Cardiac fibroblast (primary cell): Measurements from ENCODE around the gene SERPINI1.
A peak's percentile ranks its signal among the peaks of the same experiment; 100 is the strongest.

Experiments used
- DNase-seq, 2 donors: peaks; one replicate each; pipeline versions ENCODE4 v3.0.0 to v3.0.0-alpha.2; 2010; ENCODE audit warnings: low read depth in 2 of 2
- H3K4me3 ChIP-seq, 2 donors: replicated peaks in 1 of 2; 1 replicate in 1 of 2; 2 replicates in 1 of 2; pipeline ENCODE4 v1.5.1; 2011; ENCODE audit warnings: low read depth in 2 of 2, low read length in 2 of 2, mild to moderate bottlenecking in 2 of 2, moderate library complexity in 1 of 2
- TF ChIP-seq, protein P1 (sequence below): IDR thresholded peaks from one replicate; pipeline ENCODE4 v1.5.1; 2011; ENCODE audit warnings: low read depth, mild to moderate bottlenecking, low read length, inconsistent platforms

The SERPINI1 gene

DNA sequence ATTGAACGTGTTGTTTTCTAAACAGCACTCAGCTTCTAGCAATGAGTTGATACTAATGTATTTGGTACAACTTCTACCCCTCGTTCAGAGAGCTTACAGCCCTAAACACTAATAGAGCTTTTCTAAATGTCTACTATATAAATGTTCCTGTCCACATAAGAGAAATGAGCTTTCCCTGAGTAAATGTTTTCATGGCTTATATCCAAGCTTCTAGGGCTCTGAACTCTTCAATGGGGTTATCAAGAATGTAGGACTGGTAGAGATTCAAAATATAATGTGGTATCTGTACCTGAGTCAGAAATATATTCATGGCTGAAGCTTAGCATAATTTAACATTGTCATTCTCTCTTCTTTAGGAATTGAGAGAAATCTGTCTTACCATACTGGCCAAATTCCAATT, 73.4 kb downstream of the SERPINI1 start:
- no peak for DNase-seq
- no peak overlapping the region for H3K4me3 ChIP-seq
- TF ChIP-seq, protein P1, sequence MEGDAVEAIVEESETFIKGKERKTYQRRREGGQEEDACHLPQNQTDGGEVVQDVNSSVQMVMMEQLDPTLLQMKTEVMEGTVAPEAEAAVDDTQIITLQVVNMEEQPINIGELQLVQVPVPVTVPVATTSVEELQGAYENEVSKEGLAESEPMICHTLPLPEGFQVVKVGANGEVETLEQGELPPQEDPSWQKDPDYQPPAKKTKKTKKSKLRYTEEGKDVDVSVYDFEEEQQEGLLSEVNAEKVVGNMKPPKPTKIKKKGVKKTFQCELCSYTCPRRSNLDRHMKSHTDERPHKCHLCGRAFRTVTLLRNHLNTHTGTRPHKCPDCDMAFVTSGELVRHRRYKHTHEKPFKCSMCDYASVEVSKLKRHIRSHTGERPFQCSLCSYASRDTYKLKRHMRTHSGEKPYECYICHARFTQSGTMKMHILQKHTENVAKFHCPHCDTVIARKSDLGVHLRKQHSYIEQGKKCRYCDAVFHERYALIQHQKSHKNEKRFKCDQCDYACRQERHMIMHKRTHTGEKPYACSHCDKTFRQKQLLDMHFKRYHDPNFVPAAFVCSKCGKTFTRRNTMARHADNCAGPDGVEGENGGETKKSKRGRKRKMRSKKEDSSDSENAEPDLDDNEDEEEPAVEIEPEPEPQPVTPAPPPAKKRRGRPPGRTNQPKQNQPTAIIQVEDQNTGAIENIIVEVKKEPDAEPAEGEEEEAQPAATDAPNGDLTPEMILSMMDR: no peak

DNA sequence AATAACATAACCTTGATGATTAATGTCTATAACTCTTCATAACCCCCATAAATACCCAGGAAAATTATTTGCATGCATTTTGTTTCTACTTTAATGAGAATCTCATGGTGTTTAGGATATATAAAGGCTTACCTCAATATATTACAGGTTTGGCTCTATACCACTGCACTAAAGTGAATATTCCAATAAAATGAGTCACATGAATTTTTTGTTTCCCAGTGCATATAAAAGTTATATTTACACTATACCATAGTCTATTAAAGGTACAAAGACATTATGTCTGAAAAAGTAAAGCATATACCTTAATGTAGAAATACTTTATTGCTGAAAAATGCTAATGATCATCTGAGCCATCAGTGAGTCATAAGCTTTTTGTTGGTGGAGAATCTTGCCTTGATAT, 74.7 kb downstream of the SERPINI1 start:
- TF ChIP-seq, protein P1: no peak
- DNase-seq: no peak
- H3K4me3 ChIP-seq: no peak overlapping the region

DNA sequence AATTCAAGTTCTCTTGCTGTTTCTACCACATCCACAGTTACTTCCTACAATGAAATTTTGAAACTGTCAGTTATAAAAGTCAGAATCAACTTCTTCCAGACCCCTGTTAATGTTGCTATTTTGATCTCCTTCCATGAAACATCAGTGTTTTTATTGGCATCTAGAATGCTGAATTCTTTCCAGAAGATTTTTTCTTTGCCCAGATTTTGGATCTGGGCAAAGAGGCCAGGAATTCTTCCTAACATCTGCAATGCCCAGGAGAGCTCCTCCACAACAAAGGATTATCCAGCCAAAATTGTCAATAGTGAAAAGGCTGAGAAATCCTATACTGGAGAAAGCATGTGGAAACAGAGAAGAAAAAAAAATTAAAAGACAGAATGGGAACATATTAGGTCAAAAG, 75.5 kb downstream of the SERPINI1 start:
- TF ChIP-seq, protein P1: no peak
- DNase-seq: peak in 1 of 2 donors; percentile 1

DNA sequence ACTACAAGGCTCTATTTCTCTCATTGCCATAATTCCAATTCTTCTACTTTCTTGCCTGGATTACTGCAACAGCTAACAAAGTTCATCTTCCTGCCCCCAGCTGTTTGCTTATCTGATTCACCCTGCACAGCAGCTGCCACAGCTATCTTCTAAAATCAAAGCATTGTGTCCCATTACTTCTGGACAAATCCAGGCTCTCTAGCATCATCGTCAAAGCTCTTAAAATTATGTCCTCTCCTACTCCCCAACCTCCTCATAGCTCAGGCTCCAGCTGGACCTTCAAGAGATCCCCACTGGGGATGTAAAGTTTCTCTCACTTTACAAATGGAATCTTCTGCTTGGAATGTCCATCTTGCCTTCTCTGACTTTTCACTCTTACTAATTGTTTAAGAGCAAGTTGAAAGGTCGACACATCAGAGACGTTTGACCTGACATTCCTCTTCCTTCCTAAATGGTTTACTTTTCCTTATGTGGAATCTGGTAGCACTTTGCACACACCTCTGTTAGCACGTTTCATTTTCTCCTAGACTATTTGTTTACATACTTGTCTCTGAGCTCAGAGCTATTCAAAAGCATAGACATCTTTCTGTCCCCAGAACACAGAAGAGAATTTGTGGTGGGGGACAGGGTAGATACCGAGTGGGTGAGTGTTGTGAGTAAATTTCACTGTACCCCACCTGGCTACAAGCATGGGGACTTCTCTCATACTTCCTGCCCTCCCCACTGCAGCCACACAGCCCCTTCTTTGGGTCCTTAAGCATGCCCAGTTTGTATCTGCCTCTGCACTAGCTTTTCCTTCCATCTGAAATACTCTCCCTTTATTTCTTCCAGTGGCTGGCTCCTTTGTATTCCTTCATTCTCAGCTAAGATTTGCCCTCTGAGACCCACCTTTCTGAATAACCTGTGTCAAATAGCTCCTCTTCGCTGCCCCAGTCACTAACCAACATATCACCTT, 77.9 kb downstream of the SERPINI1 start:
- DNase-seq: no peak
- TF ChIP-seq, protein P1: no peak
- H3K4me3 ChIP-seq: no peak overlapping the region

More for the DNA sequence above, 75.5 kb downstream of the SERPINI1 start:
- H3K4me3 ChIP-seq: no peak overlapping the region

DNA sequence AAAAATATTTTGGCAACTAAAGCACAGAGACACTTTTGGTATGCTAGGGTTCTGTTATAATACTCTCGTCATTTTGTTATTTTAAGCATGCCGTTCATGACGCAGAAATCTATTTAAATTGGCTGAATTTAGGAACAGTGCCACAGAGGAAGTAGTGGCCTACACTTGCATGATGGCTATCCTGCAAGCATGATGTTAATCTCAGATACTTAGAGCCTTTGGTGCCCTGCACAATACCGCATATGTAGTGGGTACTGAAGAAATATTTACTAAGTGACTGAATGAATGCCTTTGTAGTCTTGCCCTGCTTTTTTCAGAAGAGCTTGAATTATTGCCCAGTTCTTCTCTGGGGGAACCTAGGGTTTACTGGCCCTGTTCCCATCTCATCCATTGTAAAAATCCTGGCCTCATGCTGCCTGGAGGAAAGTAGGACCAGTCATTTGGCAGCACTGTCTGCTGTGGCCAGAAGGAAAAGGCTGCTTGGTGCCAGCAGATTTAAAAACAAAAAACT, 79.0 kb downstream of the SERPINI1 start:
- DNase-seq: peak; percentile 78

DNA sequence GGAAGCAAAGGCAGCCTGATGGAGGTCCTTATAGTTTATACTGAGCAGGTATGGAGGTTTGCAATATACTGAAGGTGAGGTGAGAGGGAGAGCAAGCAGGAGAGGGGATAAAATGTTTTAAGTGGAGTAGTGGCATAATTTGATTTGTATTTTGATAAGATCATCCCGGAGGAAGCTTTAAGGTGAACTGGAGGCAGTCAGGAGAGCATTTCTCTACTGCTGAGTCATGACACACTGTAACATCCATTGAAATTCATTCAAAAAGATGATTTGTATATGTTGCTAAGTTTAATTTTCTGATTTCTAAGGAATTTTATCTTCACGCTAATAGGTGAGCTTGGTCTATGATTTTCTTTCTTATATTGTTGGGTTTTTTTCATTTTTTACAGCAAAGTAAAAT, 81.4 kb downstream of the SERPINI1 start:
- DNase-seq: no peak
- TF ChIP-seq, protein P1: no peak
- no peak overlapping the region for H3K4me3 ChIP-seq

More for the DNA sequence above, 79.0 kb downstream of the SERPINI1 start:
- H3K4me3 ChIP-seq: no peak overlapping the region
- TF ChIP-seq, protein P1: no peak
